Brain pericyte (primary cell): ENCODE measurements around the gene PRM1.

Experiments
- DNase-seq: peaks from one replicate; pipeline ENCODE4 v3.0.0-alpha.2; 2012; ENCODE audit warnings: low read depth, low spot score

PRM1 gene

DNA sequence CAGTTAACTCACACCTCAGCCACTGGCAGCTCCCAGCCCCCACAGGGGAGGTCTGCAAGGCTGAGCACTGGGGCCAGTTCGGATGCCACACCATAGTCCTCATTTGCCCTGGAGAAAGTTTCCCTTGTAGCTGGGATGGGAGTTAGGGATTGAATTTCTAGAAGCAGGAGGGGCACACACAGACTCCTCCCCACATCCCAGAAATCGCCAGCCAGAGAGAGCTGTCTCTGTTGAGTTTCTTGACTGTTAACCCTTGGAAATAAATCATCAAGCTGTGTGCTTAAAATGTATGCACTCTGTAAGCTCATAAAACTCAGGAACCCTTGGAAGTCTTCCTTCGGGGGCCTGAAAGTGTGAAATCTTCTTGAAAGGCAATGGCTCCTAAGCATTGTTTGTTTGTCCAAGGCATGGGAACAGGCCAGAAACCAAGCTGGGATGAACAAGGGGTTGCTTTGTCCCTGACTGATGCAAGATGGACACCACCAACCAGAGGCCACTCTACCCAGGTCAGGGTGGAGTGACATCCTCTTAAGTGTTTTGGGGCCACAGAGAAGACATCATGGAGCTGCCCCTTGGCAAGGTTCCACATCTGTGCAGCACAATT, 7.3 kb downstream of the PRM1 start:
- no peak for DNase-seq

DNA sequence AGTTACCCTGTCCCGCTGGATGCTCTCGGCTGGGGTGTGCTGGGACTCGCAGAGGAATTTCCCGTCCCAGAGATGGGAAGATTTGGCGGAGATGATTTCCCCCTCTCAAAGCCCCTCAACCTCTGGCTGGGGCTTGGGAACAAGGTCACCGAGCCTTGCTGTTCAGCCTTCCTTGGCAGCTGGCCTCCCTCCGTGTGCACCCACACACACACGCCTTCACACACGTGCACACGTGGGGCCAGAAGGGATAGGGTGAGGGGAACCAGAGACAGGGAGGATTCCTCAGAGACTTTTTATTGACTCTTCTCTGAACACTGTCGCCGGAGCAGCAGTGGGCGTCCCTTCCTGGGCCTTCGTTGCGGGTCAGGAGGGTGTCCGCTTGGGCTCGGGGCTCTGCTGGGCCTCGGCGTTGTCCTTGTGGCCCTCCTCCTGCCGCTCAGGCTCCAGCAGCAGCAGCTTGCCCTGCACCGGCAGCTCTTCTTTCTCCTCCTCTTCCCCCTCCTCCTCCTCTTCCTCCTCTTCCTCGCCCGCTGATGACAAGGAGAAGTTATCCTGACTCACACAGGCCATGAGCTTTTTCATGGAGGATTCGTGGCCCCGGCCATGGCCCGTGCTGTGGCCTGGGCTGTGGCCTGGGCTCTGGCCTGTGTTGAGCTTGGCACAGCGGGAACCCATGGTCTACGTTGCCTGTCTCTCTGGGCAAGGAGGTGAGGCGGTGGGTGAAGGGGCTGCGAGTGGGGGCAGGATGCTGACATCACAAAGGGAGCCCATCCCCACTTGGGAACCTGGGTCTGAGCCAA, 8.0 kb downstream of the PRM1 start, which contains the start of gene PRM3:
TSS of gene PRM3 (minus strand) at position 709 of the 800 bp plus-strand sequence. CDS start at position 675, 34 bp downstream.
- DNase-seq, result no peak

- no peak for DNase-seq
Observed at GRCh38 chr16:11272484-11272883, 8.6 kb downstream of the PRM1 start.

DNA sequence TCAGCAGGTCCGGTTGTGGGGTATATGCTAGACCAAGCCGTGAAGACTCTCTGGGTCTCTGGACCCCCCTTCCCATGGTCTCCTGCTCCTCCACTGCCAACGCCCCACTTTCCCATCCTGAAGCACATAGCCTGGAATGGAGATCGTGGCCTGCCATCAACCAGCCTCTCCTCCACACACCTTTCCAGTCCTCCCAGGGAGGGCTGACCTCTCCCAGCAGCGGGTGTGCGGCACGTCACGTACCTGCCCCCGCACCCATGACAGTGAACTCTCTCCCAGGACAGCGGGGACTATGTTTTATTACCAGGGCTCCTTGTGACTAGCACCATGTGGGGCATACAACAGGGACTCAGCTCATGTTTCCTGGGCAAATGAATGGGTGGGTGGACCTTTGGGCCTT, 9.5 kb downstream of the PRM1 start:
- no peak for DNase-seq

- DNase-seq, result no peak
Observed at GRCh38 chr16:11270602-11271162, 10.4 kb downstream of the PRM1 start.

GRCh38 chr16:11268921-11269375, 12.2 kb downstream of the PRM1 start, which contains the start of gene TNP2:
Gene TNP2 (minus strand): TSS chr16:11269325. CDS start chr16:11269262, 63 bp downstream.
- no peak for DNase-seq

- no peak for DNase-seq
Observed at GRCh38 chr16:11265124-11265523, 16.0 kb downstream of the PRM1 start.

GRCh38 chr16:11264155-11264832, 16.8 kb downstream of the PRM1 start:
- no peak for DNase-seq

- DNase-seq, result no peak
Observed at GRCh38 chr16:11263737-11264136, 17.4 kb downstream of the PRM1 start.

GRCh38 chr16:11262915-11263314, 18.2 kb downstream of the PRM1 start:
- no peak for DNase-seq

GRCh38 chr16:11260596-11260966, 20.5 kb downstream of the PRM1 start:
- DNase-seq, result no peak

DNA sequence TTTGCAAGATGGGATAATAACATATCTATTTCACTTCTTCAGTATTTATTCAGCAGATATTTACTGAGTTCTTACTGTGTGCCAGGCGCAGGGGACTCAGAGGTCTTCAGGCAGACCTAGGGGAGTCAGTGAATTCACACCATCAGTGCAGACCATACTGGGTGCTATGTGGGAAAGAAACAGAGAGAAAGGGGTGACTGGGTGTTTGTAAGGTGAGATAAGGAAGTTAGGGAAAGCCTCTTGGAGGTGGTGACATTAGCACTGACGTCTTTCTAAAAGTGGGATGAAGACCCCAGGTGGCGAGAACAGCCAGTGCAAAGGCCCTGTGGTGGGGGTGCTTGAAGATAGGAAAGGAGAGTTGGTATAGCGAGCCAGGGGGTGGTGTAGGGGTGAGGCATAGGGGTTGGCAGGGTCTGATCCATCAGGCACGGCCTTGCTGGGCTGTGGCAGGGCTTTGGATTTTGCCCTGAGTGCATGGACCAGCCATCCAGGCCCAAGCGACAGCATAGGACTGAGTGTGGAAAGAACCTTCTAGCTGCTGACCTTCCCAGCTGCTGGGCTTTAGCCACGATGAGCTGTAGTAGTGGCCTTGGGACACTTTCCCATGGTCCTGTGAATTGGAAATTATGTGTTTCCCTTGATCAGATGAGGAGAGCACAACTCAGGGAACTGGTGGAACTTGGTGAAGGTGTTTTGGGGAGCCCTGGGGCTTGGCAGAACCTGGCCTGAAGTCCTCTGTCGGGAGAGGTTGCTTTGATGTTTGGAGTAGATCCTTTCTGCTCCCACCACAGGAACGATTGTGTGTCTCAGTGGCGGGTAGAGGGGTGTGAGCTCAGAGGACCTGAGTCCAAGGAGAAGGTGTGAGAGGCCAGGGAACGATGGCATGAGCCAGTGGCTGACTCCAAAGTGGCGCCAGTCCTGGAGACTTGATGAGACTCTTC, 21.2 kb downstream of the PRM1 start:
- no peak for DNase-seq

DNA sequence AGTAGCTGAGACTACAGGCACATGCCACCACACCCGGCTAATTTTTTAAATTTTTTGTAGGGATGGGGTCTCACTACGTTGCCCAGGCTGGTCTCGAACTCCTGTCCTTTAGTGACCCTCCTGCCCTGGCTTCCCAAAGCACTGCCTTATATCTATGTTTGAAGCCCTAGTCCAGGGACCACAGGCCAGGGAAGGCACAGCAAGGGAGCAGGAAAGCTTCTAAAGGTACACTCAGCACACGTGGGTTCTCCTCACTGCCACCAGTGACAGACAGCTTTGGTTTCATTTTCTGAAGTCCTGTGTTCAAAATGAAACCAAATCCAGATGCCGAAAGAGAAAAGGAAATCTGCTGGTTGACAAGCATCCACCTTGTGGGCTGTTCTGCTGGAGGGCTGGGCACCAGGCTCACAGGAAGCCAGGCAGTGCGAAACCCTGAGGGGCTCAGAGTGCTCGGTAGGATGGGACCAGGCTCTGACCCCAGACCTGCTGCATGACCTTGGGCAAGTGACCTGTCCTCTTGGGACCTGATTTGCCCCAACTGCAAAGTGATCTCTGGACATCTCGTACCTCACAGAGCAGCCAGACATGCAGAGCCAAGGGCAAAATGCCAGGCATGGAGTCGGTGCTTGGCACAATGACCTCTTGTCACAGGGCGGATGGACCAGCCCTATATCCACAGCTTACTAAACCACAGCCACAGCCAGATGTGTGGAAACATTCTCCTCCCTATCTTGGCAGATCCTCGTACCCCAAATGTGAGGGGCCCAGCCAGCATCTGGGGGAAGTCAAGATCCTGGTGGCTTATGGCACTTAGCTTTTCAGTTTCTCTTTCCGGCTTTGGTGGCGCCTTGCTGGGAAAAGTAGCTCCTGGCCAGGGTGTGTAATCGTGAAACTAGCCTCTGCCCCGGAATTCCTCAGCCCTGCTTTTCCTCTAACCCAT, 22.3 kb downstream of the PRM1 start:
- DNase-seq, result no peak

GRCh38 chr16:11257131-11257938, 23.8 kb downstream of the PRM1 start:
- no peak for DNase-seq

GRCh38 chr16:11256661-11257130, 24.4 kb downstream of the PRM1 start:
- DNase-seq, result no peak

- no peak for DNase-seq
Observed at GRCh38 chr16:11255737-11256660, 25.1 kb downstream of the PRM1 start, which contains the start of gene SOCS1. Gene SOCS1 (minus strand): TSS chr16:11256204. CDS start chr16:11255478, 726 bp downstream.

GRCh38 chr16:11254913-11255736, 26.0 kb downstream of the PRM1 start:
- no peak for DNase-seq
